GM18520 (cell line): ENCODE data around the gene CCDC68.

Source experiments
- ATAC-seq: cut with Tn5 transposase; IDR thresholded peaks from one replicate; pipeline ENCODE4 v1.9.1; 2021; ENCODE audit not compliant: unreplicated experiment

Gene CCDC68

DNA sequence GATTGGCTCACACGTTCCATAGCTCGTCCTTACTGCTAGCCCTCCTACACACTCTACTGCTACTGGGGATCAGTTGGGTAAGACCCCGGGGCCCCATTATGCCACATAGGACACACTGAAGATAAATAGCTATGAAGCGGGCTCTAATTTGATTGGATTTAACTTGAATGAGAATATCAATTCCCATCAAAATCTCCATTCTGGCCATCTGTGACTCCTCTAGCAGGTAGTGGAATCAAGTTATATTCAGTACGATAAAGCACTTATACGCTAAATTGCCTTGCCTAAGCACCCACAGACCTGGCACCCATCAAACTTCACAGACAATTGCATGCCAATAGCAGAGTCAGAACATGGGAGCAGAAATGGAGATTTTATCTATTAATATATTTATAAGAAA, 39.8 kb downstream of the CCDC68 start:
- no peak for ATAC-seq

DNA sequence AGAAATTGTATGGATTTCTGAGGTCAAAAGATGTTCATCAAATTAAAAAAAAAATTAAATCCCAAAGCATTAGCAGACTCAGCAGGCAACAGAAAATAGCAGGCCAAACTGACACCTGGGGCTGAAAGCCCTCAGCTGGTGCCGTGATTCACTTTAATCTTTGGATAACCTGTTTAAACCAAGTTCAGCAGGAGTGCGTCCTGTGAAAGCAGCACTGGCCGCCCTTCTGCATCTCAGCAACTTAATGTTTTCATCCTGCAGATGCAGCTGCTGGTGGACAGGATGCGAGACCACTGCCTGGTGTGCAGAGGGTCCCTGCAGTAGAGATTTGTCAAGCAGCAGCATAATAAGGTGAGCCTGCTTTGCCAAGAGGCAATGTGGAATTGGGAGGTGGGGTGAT, 41.2 kb downstream of the CCDC68 start:
- ATAC-seq, result no peak

DNA sequence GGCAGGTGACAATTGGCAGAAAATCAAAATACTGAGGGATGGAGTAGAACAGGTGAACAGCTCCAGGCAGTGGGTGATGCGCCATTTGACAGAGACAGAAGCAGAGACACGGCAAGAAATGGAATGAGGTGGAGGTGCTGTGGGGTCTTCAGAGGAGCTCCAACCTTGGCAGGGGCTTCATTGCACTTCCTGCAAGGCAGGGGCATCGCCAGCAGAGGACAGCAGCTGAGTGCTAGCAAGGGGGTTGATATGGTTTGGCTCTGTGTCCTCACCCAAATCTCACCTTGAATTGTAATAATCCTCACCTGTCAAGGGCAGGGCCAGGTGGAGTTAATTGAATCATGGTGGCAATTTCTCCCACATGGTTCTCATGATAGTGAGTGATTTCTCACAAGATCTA, 42.8 kb downstream of the CCDC68 start:
- ATAC-seq, result no peak

DNA sequence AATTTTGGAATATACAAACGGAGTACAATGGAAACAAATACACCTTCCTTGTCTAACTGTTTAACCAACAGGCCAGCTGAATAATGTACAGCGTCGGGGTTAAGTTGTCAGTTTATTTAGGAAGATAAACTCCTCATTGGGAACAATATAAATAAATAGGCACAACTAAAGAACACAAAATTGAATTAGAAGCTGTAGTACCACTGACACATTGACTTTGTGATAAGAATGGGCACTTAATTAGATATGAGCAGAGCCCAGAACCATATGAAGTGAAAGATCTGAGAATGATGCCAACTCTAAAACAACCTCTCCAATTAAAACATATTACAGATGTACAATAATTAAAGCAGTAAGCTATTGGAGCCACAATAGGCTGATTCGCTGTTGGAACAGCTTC, 44.4 kb downstream of the CCDC68 start:
- ATAC-seq, result no peak

DNA sequence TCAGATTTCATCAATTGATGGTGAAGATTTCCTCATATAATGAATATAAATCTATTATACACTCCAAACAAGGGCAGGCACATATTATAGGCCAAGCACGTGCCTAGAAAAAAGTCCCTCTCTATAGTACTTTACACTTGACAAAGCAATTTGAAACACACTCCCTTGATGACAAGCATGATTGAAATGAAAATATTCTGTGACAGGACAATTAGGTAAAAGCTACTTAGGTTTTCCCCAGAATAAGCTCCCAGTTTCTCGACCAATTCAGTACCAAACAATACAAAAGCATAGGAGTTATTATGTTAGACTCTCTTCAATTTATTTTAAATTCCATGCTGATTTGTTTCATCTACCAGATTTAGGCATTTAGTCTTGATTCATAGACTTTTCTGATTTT, 47.7 kb downstream of the CCDC68 start:
- ATAC-seq, result no peak

DNA sequence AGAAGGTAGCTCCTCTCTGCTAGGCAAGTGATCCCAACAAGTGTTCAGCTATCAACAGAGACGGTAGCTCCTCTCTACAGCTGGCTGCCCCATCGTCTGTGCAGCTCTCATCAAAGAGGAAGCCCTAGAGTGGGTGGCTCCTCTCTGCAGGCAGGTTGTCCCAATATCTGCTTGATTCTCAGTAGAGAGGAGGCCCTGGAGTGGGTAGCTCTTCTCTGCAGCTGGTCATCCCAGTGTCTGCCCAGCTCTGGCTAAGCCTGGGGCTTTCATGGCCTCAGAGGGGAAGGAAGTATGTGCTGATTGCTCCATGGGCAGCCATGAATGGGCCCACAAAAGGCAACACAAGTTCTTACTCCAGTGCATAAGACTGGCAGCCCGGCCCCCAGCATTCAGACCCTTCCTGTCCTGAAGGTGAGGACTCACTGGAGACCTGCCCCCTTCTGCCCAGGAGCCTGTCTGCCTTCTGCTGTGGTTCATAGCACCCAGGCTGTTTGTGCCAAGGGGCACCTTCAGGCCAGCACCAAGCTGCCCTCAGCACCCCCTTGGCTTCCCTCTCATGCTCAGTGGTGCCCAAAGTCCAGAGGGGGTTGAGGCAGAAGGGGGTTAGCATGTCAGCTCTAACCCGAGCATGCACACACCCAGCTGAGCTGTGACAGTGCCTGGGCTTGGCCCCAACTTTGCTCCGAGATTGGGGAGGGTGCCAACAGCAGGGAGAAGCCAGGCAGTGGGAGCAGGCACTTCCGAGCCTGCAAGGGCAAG, 48.9 kb downstream of the CCDC68 start:
- no peak for ATAC-seq

DNA sequence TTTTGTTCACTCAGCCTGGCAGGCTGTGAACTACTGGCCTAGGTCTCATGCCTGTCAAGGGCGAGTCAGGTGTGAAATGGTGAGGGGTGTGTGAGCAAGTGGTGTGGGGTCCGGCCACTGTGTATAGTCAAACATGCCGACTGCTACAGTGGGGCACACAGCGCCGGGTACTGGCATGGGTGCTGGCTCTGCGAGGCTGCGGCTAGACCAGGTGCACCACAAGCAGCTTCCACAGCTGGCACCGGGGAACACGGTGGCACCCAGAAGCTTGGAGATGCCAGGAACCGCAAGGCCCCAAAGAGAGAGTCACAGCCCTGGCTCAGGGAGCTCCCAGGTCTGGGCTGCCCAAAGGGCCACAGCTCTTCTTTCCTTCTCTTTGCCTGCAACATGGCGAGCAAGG, 49.7 kb downstream of the CCDC68 start:
- ATAC-seq, result no peak

DNA sequence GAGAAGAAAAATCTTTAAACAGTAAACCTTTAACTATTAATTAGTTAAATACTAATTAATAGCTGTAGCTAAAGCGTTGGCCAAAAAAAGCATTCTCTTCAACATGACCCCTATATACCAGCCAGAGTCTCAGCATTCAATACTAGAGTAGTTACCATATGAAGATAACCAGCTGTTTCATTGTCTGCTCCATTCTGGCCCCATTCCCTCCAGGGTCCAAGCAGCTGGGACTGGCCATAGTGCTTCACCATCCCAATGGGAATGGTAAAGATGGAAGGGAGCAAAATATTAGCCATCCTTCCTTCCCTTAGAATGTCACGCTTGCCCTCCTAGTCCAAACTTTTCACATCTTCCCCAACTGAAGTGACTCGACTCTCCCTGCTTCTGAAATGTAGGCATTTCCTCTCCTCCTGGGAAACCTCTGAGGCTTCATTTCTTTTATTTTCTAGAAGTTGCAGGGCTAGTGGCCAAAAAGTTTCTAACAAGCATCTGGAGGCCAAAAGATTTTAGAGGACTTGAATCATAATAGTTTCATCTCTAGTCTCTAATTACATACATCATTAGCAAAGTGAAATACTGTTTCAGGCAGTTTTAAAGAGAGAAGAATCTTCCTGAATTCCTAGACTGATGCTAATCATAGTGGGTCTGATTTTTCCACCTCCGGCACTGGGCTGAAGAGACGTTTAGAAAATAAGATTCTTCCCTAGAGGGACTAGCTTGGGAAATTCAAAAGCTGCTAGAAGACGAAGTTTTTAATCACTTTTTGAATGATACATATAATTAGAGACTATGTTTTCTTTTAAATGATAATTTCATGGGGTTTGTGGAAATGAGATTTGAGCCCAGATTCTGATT, 52.7 kb downstream of the CCDC68 start:
- no peak for ATAC-seq

DNA sequence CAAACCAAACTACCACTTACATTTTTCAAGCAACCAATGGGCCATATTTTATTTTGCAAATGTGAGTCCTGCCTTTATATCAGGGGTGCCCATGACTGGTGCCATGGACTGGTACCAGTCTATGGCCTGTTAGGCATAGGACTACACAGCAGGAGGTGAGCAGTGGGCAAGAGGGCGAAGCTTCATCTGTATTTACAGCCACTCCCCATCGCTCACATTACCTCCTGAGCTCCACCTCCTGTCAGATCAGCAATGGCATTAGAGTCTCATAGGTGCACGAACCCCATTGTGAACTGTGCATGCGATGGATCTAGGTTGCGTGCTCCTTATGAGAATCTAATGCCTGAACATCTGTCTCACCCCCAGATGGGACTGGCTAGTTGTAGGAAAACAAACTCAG, 53.6 kb downstream of the CCDC68 start:
- no peak for ATAC-seq

DNA sequence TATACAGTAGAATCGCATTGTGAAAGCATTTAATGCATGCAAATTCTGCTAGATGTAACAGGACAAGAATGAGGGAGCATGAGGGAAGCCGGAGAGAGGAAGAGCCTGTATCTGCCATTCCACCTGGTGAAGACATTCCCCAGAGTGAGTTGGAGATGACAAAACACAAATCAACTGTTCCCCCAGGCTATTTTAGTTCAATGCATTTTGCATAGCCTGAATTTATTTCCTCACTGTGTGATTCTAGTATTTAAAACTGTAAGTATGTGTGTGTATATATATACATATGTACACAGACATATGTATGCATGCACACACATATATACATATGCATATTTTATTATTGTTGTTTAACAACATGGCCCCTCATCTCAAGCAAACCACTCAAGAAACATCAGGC, 54.7 kb downstream of the CCDC68 start:
- ATAC-seq, result no peak

DNA sequence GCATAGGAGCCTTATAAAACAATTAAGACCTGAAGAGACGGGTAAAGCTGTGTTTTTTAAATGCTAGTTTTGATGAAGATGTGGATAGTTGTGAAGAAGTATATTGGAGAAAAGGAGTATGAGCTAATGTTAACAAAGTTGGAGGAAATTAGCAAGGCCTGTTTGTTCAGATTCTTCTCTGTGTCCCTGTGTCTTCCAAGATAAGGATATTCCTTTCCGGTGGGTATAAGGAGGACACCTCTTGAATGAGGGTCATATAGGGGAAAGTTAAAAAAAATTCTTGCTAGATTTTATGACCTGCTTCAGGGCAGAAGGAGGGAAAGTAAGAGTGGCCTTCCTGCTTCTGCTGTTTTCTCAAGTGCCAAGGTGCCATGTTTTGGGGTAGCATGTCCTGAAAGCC, 59.0 kb downstream of the CCDC68 start:
- ATAC-seq, result no peak

DNA sequence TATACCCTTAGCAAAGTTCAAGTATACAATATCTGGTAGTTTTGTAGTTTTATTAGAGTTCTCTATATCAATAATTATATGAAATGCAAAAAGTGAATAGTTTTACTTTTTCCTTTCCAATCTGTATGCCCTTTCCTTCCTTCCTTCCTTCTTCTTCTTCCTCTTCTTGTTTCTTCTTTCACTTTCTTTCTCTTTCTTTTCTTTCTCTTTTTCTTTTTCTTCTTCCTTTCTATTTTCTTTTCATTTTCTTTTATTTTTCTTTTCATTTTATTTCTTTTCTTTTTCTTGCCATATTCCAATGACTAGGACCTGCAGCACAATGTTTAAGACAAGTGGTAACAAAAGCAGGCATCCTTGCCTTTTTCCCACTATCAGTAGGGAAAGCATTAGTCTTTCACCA, 59.8 kb downstream of the CCDC68 start:
- ATAC-seq, result no peak

DNA sequence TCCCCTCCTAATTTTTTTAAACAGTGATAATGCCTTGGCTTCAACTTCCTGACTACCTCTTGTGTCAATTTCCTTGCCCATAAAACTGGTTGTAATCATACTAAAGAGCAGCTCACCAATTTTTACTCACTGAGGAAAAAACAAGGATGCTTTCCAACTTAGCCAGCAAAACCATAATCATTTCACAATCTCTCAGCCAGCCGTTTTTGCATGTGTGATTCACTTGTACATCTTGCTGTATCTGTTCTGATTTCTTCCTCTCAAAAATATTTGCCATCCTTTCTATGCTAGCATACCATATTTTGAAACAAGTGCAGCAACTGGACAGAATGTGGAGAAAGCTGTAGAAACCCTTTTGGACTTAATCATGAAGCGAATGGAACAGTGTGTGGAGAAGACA, 70.3 kb downstream of the CCDC68 start:
- ATAC-seq, result no peak

DNA sequence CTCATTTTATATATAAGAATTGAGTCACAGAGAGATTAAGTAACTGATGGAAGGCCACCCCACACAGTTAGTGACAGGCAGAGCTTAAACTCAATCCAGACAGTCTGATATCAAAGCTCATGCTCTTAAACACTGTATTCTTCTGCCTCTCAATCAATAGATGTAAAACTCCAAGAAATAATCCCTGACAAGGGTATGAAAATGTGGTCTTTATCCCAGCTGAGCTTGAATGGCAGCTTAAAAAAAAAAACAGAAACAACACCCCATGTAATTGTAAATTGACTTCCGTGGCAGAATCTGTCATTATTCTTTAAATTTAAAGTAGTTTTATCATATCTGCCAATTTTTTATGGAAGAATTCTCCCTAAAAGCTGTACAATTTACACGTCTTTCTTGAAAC, 70.9 kb downstream of the CCDC68 start:
- no peak for ATAC-seq

DNA sequence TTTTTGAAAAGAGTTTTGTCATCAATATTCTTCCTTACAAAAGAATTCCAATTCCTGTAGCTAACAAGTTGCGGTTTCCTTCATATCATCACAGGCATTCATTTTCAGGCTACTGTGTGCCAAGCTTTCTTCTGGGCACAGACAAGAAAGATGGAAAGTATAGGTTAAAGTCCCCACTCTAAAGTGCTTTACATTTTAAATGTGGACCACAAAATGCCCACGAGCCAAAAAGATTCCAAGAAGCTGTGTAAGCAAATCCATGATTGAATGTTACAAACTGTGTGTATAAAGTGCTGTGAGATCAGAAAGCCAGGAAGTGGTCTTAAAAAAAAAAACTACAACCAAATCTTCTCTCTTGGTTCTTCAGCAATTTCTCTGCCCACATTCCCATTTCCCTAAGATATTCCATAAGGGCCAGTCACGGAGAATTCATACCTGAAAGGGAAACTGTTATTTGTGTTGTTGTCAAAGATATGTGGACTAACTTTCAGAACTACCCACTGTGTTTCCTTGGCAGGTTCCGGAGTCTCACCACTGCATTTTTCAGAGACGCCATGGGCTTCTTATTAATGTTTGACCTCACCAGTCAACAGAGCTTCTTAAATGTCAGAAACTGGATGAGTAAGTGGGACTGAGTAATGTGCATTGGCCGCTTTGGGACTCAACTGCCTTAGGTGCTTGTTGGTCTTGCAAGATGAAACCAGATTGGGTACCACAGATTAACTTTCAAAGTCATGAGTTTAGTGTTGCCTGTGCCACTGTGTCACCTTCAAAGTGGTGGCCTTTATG, 75.3 kb downstream of the CCDC68 start:
- no peak for ATAC-seq

DNA sequence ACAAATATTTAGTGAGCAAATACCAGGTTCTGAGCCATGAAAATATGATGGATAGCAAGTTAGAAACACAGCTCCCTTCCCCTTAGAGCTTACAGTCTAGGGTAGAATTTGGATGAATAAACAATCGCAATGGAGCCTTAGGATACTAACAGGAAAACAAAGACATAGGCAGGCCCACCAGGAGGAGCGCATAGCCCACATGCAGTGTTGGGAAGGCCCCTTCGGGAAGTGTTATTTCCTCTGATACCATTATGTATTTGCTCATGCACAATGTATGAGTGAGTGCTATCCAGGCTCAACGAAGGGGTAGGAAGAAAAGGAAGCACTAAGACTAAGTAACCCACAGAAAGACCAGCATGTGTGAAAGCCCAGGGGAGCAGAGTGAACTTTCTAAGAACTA, 76.9 kb downstream of the CCDC68 start:
- no peak for ATAC-seq

DNA sequence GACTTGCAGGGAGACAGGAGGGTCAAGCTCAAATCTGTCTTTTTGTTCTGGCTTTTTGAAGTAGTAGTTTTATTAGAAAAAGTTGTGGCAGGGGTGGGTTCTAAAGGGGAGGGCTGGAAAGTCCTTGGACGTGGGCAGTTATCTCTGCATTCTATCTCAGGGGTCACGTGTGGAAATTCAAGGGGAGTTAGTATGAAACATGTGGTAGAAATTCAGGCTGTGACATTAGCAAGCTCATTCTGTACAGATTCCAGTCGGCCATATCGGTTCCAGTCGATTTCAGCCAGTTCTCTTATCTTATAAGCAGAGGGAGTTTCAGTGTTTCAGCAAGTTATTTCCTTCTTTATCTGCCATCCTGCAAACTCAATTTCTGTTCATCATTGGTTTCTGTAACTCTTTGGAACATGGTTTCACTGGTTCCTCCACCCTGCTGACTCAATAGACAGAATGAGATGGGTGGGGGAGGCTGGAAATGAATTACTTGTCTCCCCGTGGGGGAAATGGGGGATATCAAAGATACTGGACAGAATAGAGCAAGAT, 78.0 kb downstream of the CCDC68 start:
- no peak for ATAC-seq

DNA sequence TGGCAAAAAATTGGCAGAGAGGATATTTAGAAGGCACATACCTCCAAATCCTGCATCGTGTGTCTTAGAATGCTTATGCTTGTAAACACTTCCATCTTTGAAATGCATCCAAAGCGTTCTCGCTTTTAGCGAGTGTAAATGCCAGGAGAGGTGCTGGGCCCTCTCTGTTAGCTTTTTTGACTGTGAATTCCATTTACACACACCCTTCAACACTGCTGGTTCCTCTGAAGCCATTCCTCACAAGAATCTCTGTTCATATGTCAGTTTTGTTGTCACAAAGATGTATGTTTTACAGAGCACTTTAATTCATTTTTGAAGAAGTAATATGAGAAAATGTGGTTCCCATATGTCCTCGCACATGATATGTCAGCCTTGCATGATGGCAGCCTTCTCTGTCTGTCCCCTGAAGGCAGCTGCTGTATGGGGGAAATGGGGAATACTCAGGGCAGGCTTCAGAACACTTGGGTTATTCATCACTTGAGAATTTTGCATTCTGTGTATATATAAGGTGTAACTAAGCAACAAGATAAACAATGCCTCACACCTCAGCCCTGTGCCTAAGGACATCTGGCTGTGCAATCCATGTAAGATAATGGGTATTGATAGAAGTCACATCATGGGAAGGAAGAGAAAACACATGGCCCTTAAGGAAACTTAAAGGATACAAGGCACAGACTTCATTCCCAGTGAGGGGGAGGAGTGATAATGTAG, 78.7 kb downstream of the CCDC68 start:
- no peak for ATAC-seq

DNA sequence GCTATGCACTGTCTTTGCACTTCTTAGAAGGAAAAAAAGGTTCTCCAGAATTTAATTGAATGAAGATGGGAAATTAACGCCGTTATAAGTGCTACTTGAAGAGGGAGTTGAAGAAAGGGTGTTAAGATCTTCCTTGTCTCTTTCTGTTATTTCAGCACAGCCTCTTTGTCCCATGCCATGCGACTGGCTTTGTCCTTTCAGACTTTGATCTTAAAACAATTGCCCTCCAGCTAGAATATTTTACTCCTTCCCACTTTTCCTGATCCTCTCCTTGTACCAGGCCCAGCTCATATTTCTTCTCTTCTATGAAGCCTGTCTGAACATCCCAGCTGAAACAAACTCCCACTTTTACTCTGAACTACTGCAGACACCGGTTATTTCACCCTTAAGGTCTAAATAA, 79.6 kb downstream of the CCDC68 start:
- ATAC-seq, result no peak

DNA sequence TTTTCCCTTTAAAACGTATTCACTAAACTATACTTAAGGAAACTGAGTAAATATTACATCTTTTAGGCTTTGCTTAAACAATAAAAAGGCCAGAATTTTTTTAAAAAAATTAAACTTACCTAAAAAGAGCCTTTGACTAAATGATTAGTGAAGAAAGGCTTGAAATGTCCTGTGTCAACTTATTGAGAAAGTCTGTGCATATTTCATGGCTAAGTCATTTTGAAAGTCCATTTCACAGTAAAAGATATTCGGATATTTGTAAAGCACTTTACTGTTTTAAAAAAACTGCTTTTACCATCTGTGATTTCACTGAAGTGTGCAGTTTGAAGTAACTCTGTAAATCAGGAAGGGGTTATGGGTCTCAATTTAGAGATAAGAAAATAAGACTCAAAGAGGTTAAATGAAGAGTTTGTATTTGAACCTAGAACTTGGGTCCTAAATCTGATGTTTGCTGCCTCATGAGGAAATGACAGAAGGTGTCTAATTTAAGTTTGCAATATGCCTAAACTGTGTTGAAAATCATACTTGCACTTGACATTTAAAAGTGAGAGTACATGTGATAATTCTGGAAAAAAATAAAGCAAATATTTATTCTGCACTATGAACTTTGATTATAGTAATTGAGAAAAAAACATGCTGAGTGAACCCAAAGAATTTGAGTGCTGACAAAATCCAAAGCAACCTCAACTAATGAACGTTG, 80.5 kb downstream of the CCDC68 start:
- no peak for ATAC-seq
